SU-DHL-6 (cell line): Measurements from ENCODE around the gene PDCD10.

Experiments
- CTCF ChIP-seq: fragments of 200-600 bp; sonication (generic); IDR thresholded peaks from one replicate; pipeline ENCODE4 v1.5.1; 2017; ENCODE audit warnings: antibody characterized with exemption, mild to moderate bottlenecking, low read length, moderate library complexity; ENCODE audit not compliant: insufficient read depth, poor library complexity, severe bottlenecking
- EZH2phosphoT487 ChIP-seq: fragments of 200-600 bp; sonication (generic), shearing (Covaris generic); conservative IDR thresholded peaks from 2 replicates; pipeline ENCODE4 v1.6.1; 2018; ENCODE audit warnings: mild to moderate bottlenecking, antibody characterized with exemption, low read length, moderate library complexity, mixed read lengths

DNA sequence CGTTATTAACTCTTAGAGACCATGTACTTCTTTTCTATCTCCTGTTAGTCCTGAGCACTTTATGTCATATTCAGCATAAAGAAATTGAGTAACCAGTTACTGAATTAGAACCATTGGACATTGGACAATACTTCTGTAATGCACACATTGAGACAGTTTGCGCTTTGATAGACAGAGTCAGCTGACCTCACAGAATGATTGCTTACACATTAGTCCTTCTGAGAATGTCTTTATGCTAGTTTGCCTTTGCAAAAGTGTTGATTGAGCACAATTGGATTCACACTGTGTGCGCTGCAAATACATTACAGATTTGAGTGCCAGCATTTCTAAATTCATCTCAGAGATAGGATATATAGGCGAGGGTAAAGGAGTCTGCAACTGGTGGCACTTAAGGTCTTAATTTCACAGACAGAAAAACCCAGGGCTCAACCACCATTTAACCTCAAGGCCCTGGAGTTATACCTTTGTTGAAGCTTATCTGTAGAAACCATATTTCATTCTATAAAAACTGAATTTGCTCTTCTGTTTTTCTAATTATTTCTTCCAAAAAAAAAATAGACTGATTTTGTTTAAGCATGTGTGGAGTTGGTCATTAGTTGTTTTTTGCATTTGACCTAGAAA, 4.6 kb upstream of the PDCD10 start:
- no peak for TF ChIP-seq CTCF
- TF ChIP-seq EZH2phosphoT487: no peak
